ENCODE results near the gene TIPIN.
A peak's percentile ranks its signal among the peaks of the same experiment; 100 is the strongest.

Gene TIPIN

DNA sequence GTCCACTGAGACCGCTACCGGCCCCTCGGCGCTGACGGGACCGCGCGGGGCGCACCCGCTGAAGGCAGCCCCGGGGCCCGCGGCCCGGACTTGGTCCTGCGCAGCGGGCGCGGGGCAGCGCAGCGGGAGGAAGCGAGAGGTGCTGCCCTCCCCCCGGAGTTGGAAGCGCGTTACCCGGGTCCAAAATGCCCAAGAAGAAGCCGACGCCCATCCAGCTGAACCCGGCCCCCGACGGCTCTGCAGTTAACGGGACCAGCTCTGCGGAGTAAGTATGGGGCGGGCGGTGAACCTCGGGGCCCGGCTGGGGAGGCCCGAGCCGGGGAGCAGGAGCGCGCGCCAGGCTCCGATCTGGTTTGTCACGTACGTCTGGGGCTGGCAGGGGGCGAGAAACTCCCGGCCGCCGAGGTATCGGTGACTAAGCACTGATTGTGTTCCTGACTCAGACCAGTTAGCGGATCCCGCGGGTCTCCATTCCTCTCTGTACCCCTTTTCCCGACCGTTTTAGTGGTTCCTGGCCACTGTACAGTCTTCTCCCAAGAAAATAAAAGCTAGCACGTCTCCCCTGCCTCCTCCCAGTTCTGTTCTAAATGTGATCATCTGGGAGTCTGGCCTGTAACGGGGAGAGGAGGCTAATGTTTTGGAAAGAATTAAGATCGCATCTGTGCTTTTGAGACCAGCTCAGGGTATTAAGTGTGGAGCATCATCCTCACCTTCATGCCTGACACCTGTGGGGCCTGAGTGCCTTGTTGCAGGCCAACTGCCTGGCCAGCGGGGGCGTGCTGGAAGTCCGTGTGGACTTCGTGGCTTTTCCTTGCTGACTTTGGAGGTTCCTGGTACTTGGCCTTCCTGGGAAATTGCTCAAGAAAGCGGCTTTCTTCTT, 30.9 kb upstream of the TIPIN start:
- TF ChIP-seq RAD21 (IDR thresholded peaks at IDR 0.05; ENCODE audit: low read depth) (peak; percentile 16; the same call in 1 of the 2 replicates), TCF12 (IDR thresholded peaks at IDR 0.05; ENCODE audit: low read depth) (no peak)

DNA sequence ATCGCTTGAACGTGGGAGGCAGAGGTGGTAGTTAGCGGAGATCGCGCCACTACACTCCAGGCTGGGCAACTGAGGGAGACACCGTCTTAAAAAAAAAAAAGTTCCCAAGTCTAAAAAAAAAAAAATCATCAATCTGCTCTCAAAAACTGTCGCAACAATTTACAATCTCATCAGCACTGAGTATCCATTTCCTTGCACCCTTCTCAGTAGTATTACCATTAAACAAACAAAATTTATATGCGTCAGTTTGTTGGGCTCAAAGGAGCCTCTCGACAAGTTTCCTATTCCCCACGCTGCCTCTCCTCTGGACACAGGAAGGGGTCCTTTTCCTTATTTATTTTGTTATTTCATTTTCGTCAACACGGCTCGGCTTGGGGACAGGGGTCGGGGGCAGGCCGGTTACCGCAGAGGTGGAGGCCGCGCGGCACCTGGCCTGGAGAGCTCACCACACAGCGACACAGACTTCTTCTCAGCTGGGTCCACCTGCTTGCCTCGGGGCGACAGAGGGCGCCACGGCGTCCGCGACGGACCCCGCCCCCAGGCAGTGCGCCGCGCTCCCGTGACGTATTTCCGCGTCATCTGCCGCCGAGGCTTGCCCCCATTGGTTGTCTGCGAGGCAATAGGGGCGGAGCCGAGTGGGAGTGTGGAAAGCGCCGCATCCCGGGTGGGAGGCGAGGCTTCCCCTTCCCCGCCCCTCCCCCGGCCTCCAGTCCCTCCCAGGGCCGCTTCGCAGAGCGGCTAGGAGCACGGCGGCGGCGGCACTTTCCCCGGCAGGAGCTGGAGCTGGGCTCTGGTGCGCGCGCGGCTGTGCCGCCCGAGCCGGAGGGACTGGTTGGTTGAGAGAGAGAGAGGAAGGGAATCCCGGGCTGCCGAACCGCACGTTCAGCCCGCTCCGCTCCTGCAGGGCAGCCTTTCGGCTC, 30.0 kb upstream of the TIPIN start, which contains the start of gene MAP2K1:
Gene MAP2K1, plus strand, starts transcription at position 709 of the 920 bp plus-strand sequence. CDS start 436 bp downstream, outside the sequence.
- TF ChIP-seq, protein P1, sequence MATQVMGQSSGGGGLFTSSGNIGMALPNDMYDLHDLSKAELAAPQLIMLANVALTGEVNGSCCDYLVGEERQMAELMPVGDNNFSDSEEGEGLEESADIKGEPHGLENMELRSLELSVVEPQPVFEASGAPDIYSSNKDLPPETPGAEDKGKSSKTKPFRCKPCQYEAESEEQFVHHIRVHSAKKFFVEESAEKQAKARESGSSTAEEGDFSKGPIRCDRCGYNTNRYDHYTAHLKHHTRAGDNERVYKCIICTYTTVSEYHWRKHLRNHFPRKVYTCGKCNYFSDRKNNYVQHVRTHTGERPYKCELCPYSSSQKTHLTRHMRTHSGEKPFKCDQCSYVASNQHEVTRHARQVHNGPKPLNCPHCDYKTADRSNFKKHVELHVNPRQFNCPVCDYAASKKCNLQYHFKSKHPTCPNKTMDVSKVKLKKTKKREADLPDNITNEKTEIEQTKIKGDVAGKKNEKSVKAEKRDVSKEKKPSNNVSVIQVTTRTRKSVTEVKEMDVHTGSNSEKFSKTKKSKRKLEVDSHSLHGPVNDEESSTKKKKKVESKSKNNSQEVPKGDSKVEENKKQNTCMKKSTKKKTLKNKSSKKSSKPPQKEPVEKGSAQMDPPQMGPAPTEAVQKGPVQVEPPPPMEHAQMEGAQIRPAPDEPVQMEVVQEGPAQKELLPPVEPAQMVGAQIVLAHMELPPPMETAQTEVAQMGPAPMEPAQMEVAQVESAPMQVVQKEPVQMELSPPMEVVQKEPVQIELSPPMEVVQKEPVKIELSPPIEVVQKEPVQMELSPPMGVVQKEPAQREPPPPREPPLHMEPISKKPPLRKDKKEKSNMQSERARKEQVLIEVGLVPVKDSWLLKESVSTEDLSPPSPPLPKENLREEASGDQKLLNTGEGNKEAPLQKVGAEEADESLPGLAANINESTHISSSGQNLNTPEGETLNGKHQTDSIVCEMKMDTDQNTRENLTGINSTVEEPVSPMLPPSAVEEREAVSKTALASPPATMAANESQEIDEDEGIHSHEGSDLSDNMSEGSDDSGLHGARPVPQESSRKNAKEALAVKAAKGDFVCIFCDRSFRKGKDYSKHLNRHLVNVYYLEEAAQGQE (IDR thresholded peaks at IDR 0.05; ENCODE audit: low read depth) = no peak
- TF ChIP-seq TAF1 (IDR thresholded peaks at IDR 0.05; ENCODE audit: low read depth) (peak; percentile 83), CREB1 (IDR thresholded peaks at IDR 0.05; ENCODE audit: low read depth) (peak; percentile 96), YY1 (IDR thresholded peaks at IDR 0.05; ENCODE audit: low read depth) (peak; percentile 59; the same call in 1 of the 2 replicates), TCF12 (IDR thresholded peaks at IDR 0.05; ENCODE audit: low read depth) (peak; percentile 21; the same call in 1 of the 2 replicates), TEAD4 (IDR thresholded peaks at IDR 0.05) (no peak), ZBTB7A (IDR thresholded peaks at IDR 0.05; ENCODE audit: low read depth) (no peak), EGR1 (IDR thresholded peaks at IDR 0.05) (no peak), EP300 (IDR thresholded peaks at IDR 0.05; ENCODE audit: borderline replicate concordance) (peak; percentile 29; the same call in 1 of the 2 replicates), RAD21 (IDR thresholded peaks at IDR 0.05; ENCODE audit: low read depth) (peak; percentile 45; the same call in 1 of the 2 replicates), FOXM1 (IDR thresholded peaks at IDR 0.05; ENCODE audit: borderline replicate concordance, low read depth) (no peak)
- TF ChIP-seq, protein P2, sequence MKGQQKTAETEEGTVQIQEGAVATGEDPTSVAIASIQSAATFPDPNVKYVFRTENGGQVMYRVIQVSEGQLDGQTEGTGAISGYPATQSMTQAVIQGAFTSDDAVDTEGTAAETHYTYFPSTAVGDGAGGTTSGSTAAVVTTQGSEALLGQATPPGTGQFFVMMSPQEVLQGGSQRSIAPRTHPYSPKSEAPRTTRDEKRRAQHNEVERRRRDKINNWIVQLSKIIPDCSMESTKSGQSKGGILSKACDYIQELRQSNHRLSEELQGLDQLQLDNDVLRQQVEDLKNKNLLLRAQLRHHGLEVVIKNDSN (IDR thresholded peaks at IDR 0.05) = peak; percentile 93
- TF ChIP-seq, protein P3, sequence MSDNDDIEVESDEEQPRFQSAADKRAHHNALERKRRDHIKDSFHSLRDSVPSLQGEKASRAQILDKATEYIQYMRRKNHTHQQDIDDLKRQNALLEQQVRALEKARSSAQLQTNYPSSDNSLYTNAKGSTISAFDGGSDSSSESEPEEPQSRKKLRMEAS (IDR thresholded peaks at IDR 0.05) = peak; percentile 93

DNA sequence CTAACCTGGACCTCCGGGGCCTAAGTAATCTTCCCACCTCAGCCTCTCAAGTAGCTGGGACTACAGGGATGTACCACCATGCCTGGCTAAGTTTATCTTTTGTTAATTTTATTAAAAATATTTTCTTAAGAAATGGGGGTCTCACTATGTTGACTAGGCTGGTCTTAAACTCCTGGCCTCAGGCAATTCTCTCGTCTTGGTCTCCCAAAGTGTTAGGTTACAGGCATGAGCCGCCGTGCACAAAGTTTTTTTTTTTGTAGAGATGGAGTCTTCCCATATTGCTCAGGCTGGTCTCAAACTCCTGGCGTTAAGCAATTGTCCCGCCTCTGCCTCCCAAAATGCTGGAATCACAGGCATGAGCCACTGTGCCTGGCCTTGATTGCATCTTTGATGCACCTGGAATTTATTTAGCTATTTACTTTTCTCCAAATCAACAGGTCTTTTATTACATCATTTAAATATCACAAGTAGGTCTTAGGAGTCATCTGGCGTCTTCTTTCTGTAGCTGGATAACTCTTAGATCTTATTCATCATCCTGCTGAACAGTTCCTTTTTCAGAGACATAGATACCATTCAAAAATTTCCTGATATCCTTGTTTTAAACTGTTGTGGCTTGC, 22.4 kb upstream of the TIPIN start:
- TF ChIP-seq EP300 (IDR thresholded peaks at IDR 0.05; ENCODE audit: borderline replicate concordance) = no peak
- TF ChIP-seq TCF12 (IDR thresholded peaks at IDR 0.05; ENCODE audit: low read depth) = no peak
- no peak for TF ChIP-seq YY1 (IDR thresholded peaks at IDR 0.05; ENCODE audit: low read depth)
- TF ChIP-seq CREB1 (IDR thresholded peaks at IDR 0.05; ENCODE audit: low read depth) = no peak
- TF ChIP-seq FOXM1 (IDR thresholded peaks at IDR 0.05; ENCODE audit: borderline replicate concordance, low read depth) = no peak
- no peak for TF ChIP-seq NFIC (IDR thresholded peaks at IDR 0.05)
- TF ChIP-seq, protein P1 (IDR thresholded peaks at IDR 0.05; ENCODE audit: low read depth) = no peak
- TF ChIP-seq, protein P2 (IDR thresholded peaks at IDR 0.05) = no peak
- TF ChIP-seq, protein P3 (IDR thresholded peaks at IDR 0.05) = no peak
- TF ChIP-seq TAF1 (IDR thresholded peaks at IDR 0.05; ENCODE audit: low read depth) = no peak
- TF ChIP-seq EGR1 (IDR thresholded peaks at IDR 0.05) = no peak
- no peak for TF ChIP-seq CEBPB (IDR thresholded peaks at IDR 0.05)
- TF ChIP-seq RAD21 (IDR thresholded peaks at IDR 0.05; ENCODE audit: low read depth) = no peak

DNA sequence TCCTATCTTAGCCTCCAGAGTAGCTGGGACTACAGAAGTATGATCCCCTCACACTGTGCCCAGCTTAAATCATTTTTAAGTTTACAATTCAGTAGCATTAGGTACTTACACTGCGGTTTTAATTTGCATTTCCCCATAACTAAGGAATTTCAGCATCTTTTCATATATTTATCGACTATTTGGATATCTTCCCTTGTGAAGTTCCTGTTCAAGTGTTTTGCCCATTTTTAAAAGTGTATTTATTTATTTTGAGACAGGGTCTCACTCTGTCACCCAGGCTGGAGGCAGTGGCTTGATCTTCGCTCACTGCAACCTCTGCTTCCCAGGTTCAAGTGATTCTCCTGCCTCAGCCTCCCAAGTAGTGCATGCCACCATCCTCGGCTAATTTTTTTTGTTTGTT, 17.7 kb upstream of the TIPIN start:
- TF ChIP-seq YY1 (IDR thresholded peaks at IDR 0.05; ENCODE audit: low read depth) = no peak
- TF ChIP-seq, protein P3 (IDR thresholded peaks at IDR 0.05) = no peak
- no peak for TF ChIP-seq EGR1 (IDR thresholded peaks at IDR 0.05)
- no peak for TF ChIP-seq ZBTB7A (IDR thresholded peaks at IDR 0.05; ENCODE audit: low read depth)
- no peak for TF ChIP-seq RAD21 (IDR thresholded peaks at IDR 0.05; ENCODE audit: low read depth)
- no peak for TF ChIP-seq CEBPB (IDR thresholded peaks at IDR 0.05)
- no peak for TF ChIP-seq TAF1 (IDR thresholded peaks at IDR 0.05; ENCODE audit: low read depth)
- TF ChIP-seq, protein P1 (IDR thresholded peaks at IDR 0.05; ENCODE audit: low read depth) = no peak
